AG04450 (cell line): ENCODE data around the gene TRPM3. TPM values are rescaled to one million over a fixed set of nuclear protein-coding genes. Genes with fewer than 3 reads are reported as not detected.

Source experiments
- CTCF ChIA-PET: fragments of 300-600, 350-600 bp; formaldehyde crosslinking; extraction: SDS; loops from one replicate; lab custom pipeline; 2022; ENCODE audit warnings: antibody characterized with exemption, inconsistent platforms; lab: Charles Lee
- POLR2A ChIA-PET: fragments of 350-600 bp; formaldehyde crosslinking; extraction: SDS; loops from one replicate; lab custom pipeline; 2021; ENCODE audit warnings: antibody characterized with exemption, inconsistent platforms; lab: Yijun Ruan, JAX
- DNase-seq: peaks from one replicate; pipeline ENCODE4 v3.0.0-alpha.2; 2011; ENCODE audit warnings: low read depth, low spot score
- H3K27ac ChIP-seq: one replicate; pipeline ENCODE4 v1.5.1; 2012; ENCODE audit warnings: low read depth, low read length, control low read depth
- H3K27me3 ChIP-seq: one replicate; pipeline ENCODE4 v1.6.0; 2012; ENCODE audit warnings: low read length; ENCODE audit not compliant: control insufficient read depth, insufficient read depth
- H3K4me3 ChIP-seq: 2 replicates; pipeline ENCODE4 v1.5.1; 2011; ENCODE audit warnings: mild to moderate bottlenecking, low read depth, low read length, control low read depth
- H3K9me3 ChIP-seq: 2 replicates; pipeline ENCODE4 v1.5.1; 2012; ENCODE audit warnings: low read length; ENCODE audit not compliant: control insufficient read depth, insufficient read depth
- CTCF ChIP-seq: IDR thresholded peaks from 2 replicates; pipeline ENCODE4 v1.5.1; 2011; ENCODE audit warnings: low read depth, low read length, control low read depth, inconsistent platforms
- polyA plus RNA-seq: library from polyadenylated mRNA; depleted of rRNA; stranded (reverse); fragments of >200 nt; gene quantifications from 2 replicates; pipeline ENCODE4 v1.2.3, GENCODE V29; 2011
- small RNA-seq: library from RNA; depleted of rRNA; stranded (forward); fragments of <200 nt; gene quantifications from one replicate; pipeline ENCODE3, GENCODE V24; 2012; ENCODE audit warnings: low read depth; ENCODE audit not compliant: insufficient read length

Gene TRPM3
- polyA plus RNA-seq, 1 experiment: 0.01 TPM

GRCh38 chr9:70481471-70481870 is 640.0 kb downstream of the TRPM3 start:
- Histone ChIP-seq H3K27me3 (no peaks in the 10 kb centered on the region), H3K27ac (no peak overlapping the region), H3K9me3 (no peaks in the 10 kb centered on the region), H3K4me3 (no peak overlapping the region)
- POLR2A ChIA-PET: no interaction called here
- no peak for TF ChIP-seq CTCF
- CTCF ChIA-PET: no interaction called here
- DNase-seq: no peak

GRCh38 chr9:70480405-70480980 is 640.9 kb downstream of the TRPM3 start:
- H3K27ac ChIP-seq: peak overlapping the region; percentile 71
- peak overlapping the region; percentile 25; the same call in 1 of the 2 replicates for H3K4me3 ChIP-seq
- peak; percentile 79 for DNase-seq
- no peaks in the 10 kb centered on the region for H3K9me3 ChIP-seq
- TF ChIP-seq CTCF: no peak
- POLR2A ChIA-PET: interaction anchor here (0.7 to 1.6 kb wide), 5 partner anchors 10 to 122 kb away, joined by 3 to 31 read pairs (median 4); no protein-coding TSS in a partner anchor
- CTCF ChIA-PET: interaction anchor here (2.5 kb wide), 1 partner anchor 122 kb away, joined by 11 read pairs; no protein-coding TSS in a partner anchor
- no peaks in the 10 kb centered on the region for H3K27me3 ChIP-seq

- Histone ChIP-seq H3K27me3 (no peaks in the 10 kb centered on the region), H3K4me3 (no peak overlapping the region), H3K9me3 (no peaks in the 10 kb centered on the region), H3K27ac (peak overlapping the region; percentile 71)
- DNase-seq: peak; percentile 64
- TF ChIP-seq CTCF: no peak
- POLR2A ChIA-PET: interaction anchor here (0.7 to 1.6 kb wide), 5 partner anchors 11 to 122 kb away, joined by 3 to 31 read pairs (median 4); no protein-coding TSS in a partner anchor
- CTCF ChIA-PET: interaction anchor here (1.4 to 2.5 kb wide), 2 partner anchors 13 to 123 kb away, joined by 3 to 11 read pairs; no protein-coding TSS in a partner anchor
These were observed 641.5 kb downstream of the TRPM3 start for GRCh38 chr9:70479880-70480291.

Small RNA genes within 50 kb of the gene (small RNA-seq; reads per million reads assigned to genes)
- gene MIR204: not detected
- gene RN7SL726P: not detected
